Psoas muscle (tissue), 8 donors: ENCODE results near the gene SPTLC1. TPM values are rescaled to one million over a fixed set of nuclear protein-coding genes. Genes with fewer than 3 reads are reported as not detected.

Source experiments
- ATAC-seq, 4 donors: fragments of 200-7000 bp; cut with Tn5 transposase; one replicate each; pipeline ENCODE4 v1.9.1; 2020; ENCODE audit warnings: moderate library complexity in 3 of 4, mild to moderate bottlenecking in 2 of 4
- DNase-seq, 2 donors: peaks; one replicate each; pipeline ENCODE4 v3.0.0-alpha.2; 2020
- H3K27ac ChIP-seq: fragments of 200-600 bp; one replicate; pipeline ENCODE4 v1.8.0; 2022
- H3K27me3 ChIP-seq, 3 donors: fragments of 200-600 bp in 1 of 3; one replicate each; pipeline versions ENCODE4 v1.6.1 to v1.8.0; 2013 to 2022; ENCODE audit warnings: low read length in 2 of 3, mild to moderate bottlenecking in 2 of 3, moderate library complexity in 1 of 3; ENCODE audit not compliant: insufficient read depth in 3 of 3
- H3K36me3 ChIP-seq, 2 donors: fragments of 200-600 bp in 1 of 2; one replicate each; pipeline versions ENCODE4 v1.6.1 to v1.8.0; 2013 to 2022; ENCODE audit warnings: low read depth in 1 of 2, mild to moderate bottlenecking in 1 of 2, moderate library complexity in 1 of 2; ENCODE audit not compliant: insufficient read depth in 1 of 2
- H3K4me1 ChIP-seq: fragments of 200-600 bp; one replicate; pipeline ENCODE4 v1.8.0; 2022
- H3K4me3 ChIP-seq: fragments of 200-600 bp; one replicate; pipeline ENCODE4 v1.8.0; 2022; ENCODE audit warnings: mild to moderate bottlenecking
- H3K9me3 ChIP-seq: fragments of 200-600 bp; one replicate; pipeline ENCODE4 v1.8.0; 2022
- WGBS, 3 donors: extraction: QIAGEN DNeasy Blood & Tissue Kit; methylation state at CpG; one replicate each; pipeline versions ENCODE4 v1.1.6 to v1.1.7; 2013; 5-methylcytosine and 5-hydroxymethylcytosine counted together
- intact Hi-C, 2 donors: fragments of 100-400 bp; cut with DNase I; formaldehyde crosslinking; loops; one replicate each; pipeline versions ENCODE4 v1.11.0 to v1.14.2; 2022
- long read RNA-seq, 2 donors: library from polyadenylated mRNA; unstranded; transcript quantifications; one replicate each; pipeline ENCODE4 v2.0.0, GENCODE V29; 2021
- polyA plus RNA-seq, 3 donors: library from polyadenylated mRNA; stranded (reverse); fragments of 200-250 nt; gene quantifications; one replicate each; pipeline ENCODE4 v1.2.3, GENCODE V29; 2013
- total RNA-seq, 4 donors: library from RNA; stranded (reverse); fragmentation: NEBNext Ultra II Directional in 2 of 4; extraction: Animal tissue kit (Norgen Biotek cat#: 25700) in 2 of 4; gene quantifications; one replicate each; pipeline versions ENCODE4 v1.2.1 to v1.2.4, GENCODE V29; 2021 to 2023
- TF ChIP-seq, protein P1 (sequence below): fragments of 200-600 bp; IDR thresholded peaks from one replicate; pipeline ENCODE4 v1.8.0; 2022; ENCODE audit warnings: antibody characterized with exemption
- donor health status: healthy with polysubstance abuse.
- donor health status: DM: no; HTN: no; CAD: no; lungs with moderate emphysema.
- donor health status: Bipolar disorder and iron deficiency.
- donor health status: healthy.
- donor health status: DM: yes; HTN: yes; CAD: no.
- donor health status: DM: no; HTN: no; CAD: no.
- donor health status: DM: no; HTN: no; CAD: no.
- donor health status: DM: yes; HTN: yes; CAD: no.

SPTLC1 gene, protein sequence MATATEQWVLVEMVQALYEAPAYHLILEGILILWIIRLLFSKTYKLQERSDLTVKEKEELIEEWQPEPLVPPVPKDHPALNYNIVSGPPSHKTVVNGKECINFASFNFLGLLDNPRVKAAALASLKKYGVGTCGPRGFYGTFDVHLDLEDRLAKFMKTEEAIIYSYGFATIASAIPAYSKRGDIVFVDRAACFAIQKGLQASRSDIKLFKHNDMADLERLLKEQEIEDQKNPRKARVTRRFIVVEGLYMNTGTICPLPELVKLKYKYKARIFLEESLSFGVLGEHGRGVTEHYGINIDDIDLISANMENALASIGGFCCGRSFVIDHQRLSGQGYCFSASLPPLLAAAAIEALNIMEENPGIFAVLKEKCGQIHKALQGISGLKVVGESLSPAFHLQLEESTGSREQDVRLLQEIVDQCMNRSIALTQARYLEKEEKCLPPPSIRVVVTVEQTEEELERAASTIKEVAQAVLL
- total RNA-seq (10 to 100 TPM; 13.5 to 22.6 (median 19.5) TPM), polyA plus RNA-seq (10 to 100 TPM; 12.2 to 29.8 (median 26.3) TPM)
- long read RNA-seq, donor 1, transcript SPTLC1-201 (15 exons, 1,894 nt), result major isoform, 10 of 12 reads
- long read RNA-seq, donor 1, partial matches to known transcripts, result 0 of 12 reads
- long read RNA-seq, donor 1, other reads (novel, unspliced or antisense), result 2 of 12 reads
- long read RNA-seq, donor 2, transcript SPTLC1-201 (15 exons, 1,894 nt), result major isoform, 25 of 29 reads
- long read RNA-seq, donor 2, partial matches to known transcripts, result 1 of 29 reads
- long read RNA-seq, donor 2, other reads (novel, unspliced or antisense), result 3 of 29 reads

DNA sequence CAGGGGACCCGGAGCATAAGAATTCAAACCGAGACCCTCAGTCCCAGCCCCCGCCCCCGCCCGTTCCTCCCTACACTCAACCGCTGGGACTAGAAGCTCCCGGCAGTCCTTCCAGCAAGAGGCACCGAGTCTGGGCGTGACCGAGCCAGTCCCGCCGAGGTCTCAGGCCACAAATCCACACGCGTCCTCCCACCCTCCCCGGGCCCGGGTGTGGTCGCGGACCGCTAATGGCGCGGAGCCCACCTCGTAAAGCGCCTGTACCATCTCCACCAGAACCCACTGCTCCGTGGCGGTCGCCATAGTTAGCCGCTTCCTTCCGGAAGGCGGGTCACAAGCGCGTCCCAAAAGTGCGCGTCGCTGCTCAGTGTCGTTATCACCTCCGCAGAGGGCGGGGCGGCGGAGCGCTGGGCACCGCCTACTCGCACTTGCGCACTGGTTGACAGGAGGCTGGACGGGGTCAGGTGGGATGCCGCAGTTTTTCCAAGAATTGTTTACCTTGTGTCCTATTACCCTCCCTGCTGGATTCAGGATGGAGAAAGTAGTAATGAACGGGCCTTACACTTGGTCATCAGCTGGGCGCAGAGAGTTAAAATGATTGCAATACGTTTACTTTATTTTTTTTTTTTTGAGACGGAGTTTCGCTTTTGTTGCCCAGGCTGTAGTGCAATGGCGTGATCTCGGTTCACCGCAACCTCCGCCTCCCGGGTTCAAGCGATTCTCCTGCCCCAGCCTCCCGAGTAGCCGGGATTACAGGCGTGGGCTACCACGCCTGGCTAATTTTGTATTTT lies at the start of gene SPTLC1:
TSS of gene SPTLC1 (minus strand) at position 343 of the 788 bp plus-strand sequence. CDS start at position 300, 43 bp downstream.
- Histone ChIP-seq H3K27ac (peak within 1 kb of the TSS; percentile 93), H3K36me3 (peaks cover 0 to 3% of the 10 kb centered on the region in 2 donors), H3K27me3 (no peaks in the 10 kb centered on the region), H3K4me1 (peaks cover 14% of the 10 kb centered on the region), H3K9me3 (no peaks in the 10 kb centered on the region), H3K4me3 (peak within 1 kb of the TSS; percentile 88)
- peak; percentile 93 to 97 for DNase-seq
- intact Hi-C loops, result no loop called here
- 0 to 1% (median 0%) methylated on average over 59 to 60 of the region's 60 CpGs for WGBS, 3 donors
- peak; percentile 100 for ATAC-seq
- TF ChIP-seq, protein P1, sequence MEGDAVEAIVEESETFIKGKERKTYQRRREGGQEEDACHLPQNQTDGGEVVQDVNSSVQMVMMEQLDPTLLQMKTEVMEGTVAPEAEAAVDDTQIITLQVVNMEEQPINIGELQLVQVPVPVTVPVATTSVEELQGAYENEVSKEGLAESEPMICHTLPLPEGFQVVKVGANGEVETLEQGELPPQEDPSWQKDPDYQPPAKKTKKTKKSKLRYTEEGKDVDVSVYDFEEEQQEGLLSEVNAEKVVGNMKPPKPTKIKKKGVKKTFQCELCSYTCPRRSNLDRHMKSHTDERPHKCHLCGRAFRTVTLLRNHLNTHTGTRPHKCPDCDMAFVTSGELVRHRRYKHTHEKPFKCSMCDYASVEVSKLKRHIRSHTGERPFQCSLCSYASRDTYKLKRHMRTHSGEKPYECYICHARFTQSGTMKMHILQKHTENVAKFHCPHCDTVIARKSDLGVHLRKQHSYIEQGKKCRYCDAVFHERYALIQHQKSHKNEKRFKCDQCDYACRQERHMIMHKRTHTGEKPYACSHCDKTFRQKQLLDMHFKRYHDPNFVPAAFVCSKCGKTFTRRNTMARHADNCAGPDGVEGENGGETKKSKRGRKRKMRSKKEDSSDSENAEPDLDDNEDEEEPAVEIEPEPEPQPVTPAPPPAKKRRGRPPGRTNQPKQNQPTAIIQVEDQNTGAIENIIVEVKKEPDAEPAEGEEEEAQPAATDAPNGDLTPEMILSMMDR, result no peak

DNA sequence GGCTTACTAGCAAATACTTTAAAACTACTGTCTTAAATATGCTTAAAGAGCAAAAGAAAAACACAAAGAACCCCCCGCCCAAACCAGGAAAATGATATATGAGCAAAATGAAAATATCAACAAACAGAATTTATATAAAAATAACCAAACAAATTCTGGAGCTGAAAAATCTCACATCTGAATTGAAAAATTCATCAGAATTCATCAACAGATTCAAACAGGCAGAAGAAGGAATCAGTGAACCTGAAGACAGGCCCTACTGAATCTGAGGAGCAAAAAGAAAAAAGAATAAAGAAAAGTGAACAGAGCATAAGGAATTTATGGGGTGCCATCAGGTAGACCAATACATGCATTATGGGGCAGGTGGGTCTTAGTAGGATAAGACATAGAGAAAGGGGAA lies 49.8 kb upstream of the SPTLC1 start:
- WGBS, 3 donors, result 90 to 97% (median 95%) methylated on average over 1 of the region's 1 CpG
- TF ChIP-seq, protein P1, result no peak
- intact Hi-C loops, result no loop called here

DNA sequence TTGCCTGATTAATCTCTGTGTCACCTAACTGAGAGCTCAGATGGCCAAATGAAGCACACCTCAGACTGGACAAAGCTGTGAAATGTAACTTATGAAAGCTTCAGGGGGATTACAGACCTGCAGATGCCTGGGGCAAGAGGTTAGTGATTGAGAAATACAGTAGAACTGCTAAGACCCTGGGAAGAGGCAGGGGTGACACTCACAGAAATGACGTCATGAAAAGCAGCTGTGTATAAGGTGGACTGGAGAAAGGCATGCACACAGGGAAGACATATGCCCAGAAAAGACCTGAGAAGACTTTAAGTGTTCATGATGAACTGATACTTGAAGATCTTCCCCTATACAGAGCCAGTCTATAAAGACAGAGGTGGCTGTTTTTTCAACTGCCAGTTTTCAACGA lies 49.3 kb upstream of the SPTLC1 start:
- intact Hi-C loops, result no loop called here
- no peak overlapping the region for H3K27ac ChIP-seq
- no peaks in the 10 kb centered on the region for H3K36me3 ChIP-seq
- ATAC-seq (no peak), DNase-seq (no peak)
- H3K4me1 ChIP-seq, result no peaks in the 10 kb centered on the region
- TF ChIP-seq, protein P1, result no peak
- H3K27me3 ChIP-seq, result peaks cover 0 to 3% (median 0%) of the 10 kb centered on the region in 3 donors
- H3K4me3 ChIP-seq, result no peak overlapping the region
- peaks cover 8% of the 10 kb centered on the region for H3K9me3 ChIP-seq
- WGBS, 3 donors, result 74 to 83% (median 76%) methylated on average over 2 of the region's 2 CpGs

More for the DNA sequence above, 49.8 kb upstream of the SPTLC1 start:
- no peak for ATAC-seq
- Histone ChIP-seq H3K27ac (no peak overlapping the region), H3K9me3 (peaks cover 8% of the 10 kb centered on the region), H3K36me3 (no peaks in the 10 kb centered on the region), H3K27me3 (peaks cover 0 to 3% (median 0%) of the 10 kb centered on the region in 3 donors), H3K4me1 (no peaks in the 10 kb centered on the region), H3K4me3 (no peak overlapping the region)
- no peak for DNase-seq

DNA sequence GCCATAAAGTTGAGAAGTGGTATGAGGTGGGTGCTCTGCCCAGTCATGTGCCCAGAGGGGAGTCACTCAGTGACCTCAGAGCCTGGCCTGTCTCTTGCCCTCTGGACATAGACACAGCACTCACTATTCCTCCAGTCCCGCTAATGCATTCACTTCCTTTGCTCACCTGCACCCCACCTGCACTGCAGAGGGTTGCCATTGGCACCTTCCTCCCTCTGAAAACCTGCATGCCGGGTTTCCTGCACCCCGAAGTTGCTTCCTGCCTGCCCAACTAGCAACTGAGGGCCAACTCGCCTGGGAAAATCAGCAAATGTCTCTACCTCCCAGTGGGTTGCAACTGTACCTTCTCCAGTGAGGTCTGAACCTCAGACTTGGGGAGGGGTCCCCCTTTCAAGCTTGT lies 48.1 kb upstream of the SPTLC1 start:
- Histone ChIP-seq H3K27ac (no peak overlapping the region), H3K9me3 (peaks cover 8% of the 10 kb centered on the region), H3K36me3 (no peaks in the 10 kb centered on the region), H3K4me3 (no peak overlapping the region), H3K27me3 (peaks cover 0 to 3% (median 0%) of the 10 kb centered on the region in 3 donors), H3K4me1 (no peaks in the 10 kb centered on the region)
- intact Hi-C loops, result no loop called here
- WGBS, 3 donors, result 77 to 80% (median 77%) methylated on average over 4 of the region's 4 CpGs
- TF ChIP-seq, protein P1, result no peak
- DNase-seq, result no peak
- ATAC-seq, result no peak
